ENCODE data around the gene DUXA.

DNA sequence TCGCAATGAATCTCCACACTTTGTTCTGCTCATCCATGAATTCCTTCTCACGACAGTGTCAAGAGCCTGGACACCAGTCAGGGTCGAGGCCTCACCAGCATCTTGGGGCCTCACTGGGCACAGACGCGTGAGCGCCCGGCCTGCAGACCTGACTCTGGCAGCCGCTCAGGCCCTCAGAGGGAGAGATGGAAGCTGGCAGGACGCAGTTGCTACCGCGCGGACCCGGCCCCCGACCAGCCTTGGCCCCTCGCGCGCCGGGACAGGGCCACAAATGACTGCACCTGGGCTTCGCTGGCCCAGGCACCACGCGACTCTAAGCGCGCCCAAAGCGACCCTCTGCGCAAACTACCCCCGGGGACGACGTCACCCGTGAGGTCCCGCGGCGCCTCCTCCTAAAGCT is 48.4 kb downstream of the DUXA start:
- TF ChIP-seq, protein P1, sequence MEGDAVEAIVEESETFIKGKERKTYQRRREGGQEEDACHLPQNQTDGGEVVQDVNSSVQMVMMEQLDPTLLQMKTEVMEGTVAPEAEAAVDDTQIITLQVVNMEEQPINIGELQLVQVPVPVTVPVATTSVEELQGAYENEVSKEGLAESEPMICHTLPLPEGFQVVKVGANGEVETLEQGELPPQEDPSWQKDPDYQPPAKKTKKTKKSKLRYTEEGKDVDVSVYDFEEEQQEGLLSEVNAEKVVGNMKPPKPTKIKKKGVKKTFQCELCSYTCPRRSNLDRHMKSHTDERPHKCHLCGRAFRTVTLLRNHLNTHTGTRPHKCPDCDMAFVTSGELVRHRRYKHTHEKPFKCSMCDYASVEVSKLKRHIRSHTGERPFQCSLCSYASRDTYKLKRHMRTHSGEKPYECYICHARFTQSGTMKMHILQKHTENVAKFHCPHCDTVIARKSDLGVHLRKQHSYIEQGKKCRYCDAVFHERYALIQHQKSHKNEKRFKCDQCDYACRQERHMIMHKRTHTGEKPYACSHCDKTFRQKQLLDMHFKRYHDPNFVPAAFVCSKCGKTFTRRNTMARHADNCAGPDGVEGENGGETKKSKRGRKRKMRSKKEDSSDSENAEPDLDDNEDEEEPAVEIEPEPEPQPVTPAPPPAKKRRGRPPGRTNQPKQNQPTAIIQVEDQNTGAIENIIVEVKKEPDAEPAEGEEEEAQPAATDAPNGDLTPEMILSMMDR (IDR thresholded peaks at IDR 0.05; ENCODE audit: low read depth, low read length) = no peak
- TF ChIP-seq POLR2A (IDR thresholded peaks at IDR 0.05; ENCODE audit: extremely low read depth, insufficient read length) = no peak
- TF ChIP-seq MYC (IDR thresholded peaks at IDR 0.05; ENCODE audit: low read depth, low read length) = no peak
- TF ChIP-seq, protein P2, sequence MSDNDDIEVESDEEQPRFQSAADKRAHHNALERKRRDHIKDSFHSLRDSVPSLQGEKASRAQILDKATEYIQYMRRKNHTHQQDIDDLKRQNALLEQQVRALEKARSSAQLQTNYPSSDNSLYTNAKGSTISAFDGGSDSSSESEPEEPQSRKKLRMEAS (IDR thresholded peaks at IDR 0.05; ENCODE audit: low read depth, low read length) = no peak
